OCI-LY1 (cell line): Measurements from ENCODE around the gene PRKCI.

ENCODE experiments used
- H2AFZ ChIP-seq: fragments of 200-600 bp; sonication (generic), shearing (Covaris generic); 2 replicates; pipeline ENCODE4 v1.6.0; 2014; ENCODE audit warnings: antibody characterized with exemption, mild to moderate bottlenecking, low read length
- H3F3A ChIP-seq: fragments of 200-600 bp; sonication (generic), shearing (Covaris generic); 2 replicates; pipeline ENCODE4 v1.6.0; 2014; ENCODE audit warnings: mild to moderate bottlenecking, antibody characterized with exemption, low read length, moderate library complexity; ENCODE audit not compliant: insufficient read depth
- H3K27ac ChIP-seq: fragments of 200-600 bp; sonication (generic); 2 replicates; pipeline ENCODE4 v1.5.1; 2014; ENCODE audit warnings: low read length, mixed run types, mild to moderate bottlenecking, low read depth; ENCODE audit not compliant: poor library complexity, severe bottlenecking
- H3K27me3 ChIP-seq: fragments of 200-600 bp; sonication (generic); 2 replicates; pipeline ENCODE4 v1.6.0; 2014; ENCODE audit warnings: antibody characterized with exemption, mild to moderate bottlenecking, low read length, moderate library complexity; ENCODE audit not compliant: insufficient read depth
- H3K36me3 ChIP-seq: fragments of 200-600 bp; sonication (generic); 2 replicates; pipeline ENCODE4 v1.6.1; 2014; ENCODE audit warnings: mild to moderate bottlenecking, antibody characterized with exemption, low read length, moderate library complexity, mixed read lengths; ENCODE audit not compliant: insufficient read depth
- H3K4me1 ChIP-seq: fragments of 200-600 bp; sonication (generic); 2 replicates; pipeline ENCODE4 v1.5.1; 2014; ENCODE audit warnings: mild to moderate bottlenecking, low read length, moderate library complexity; ENCODE audit not compliant: insufficient read depth, severe bottlenecking
- H3K4me2 ChIP-seq: fragments of 200-600 bp; sonication (generic), shearing (Covaris generic); 2 replicates; pipeline ENCODE4 v1.6.1; 2014; ENCODE audit warnings: low read length
- H3K4me3 ChIP-seq: fragments of 200-600 bp; sonication (generic); 2 replicates; pipeline ENCODE4 v1.5.1; 2014; ENCODE audit warnings: low read length, low read depth, mild to moderate bottlenecking, mixed read lengths; ENCODE audit not compliant: poor library complexity, severe bottlenecking
- H3K79me2 ChIP-seq: fragments of 200-600 bp; shearing (Covaris generic); 2 replicates; pipeline ENCODE4 v1.6.1; 2016; ENCODE audit warnings: mixed run types, low read length, mixed read lengths; ENCODE audit not compliant: insufficient read depth
- H3K9ac ChIP-seq: fragments of 200-600 bp; sonication (generic), shearing (Covaris generic); 2 replicates; pipeline ENCODE4 v1.6.1; 2014; ENCODE audit warnings: mild to moderate bottlenecking, low read length, mixed read lengths
- H3K9me2 ChIP-seq: fragments of 200-600 bp; sonication (generic), shearing (Covaris generic); 2 replicates; pipeline ENCODE4 v1.6.1; 2014; ENCODE audit warnings: low read depth, mild to moderate bottlenecking, low read length, mixed read lengths
- H3K9me3 ChIP-seq: fragments of 200-600 bp; shearing (Covaris generic); 2 replicates; pipeline ENCODE4 v1.6.1; 2014; ENCODE audit warnings: low read length, mixed read lengths
- H4K20me1 ChIP-seq: fragments of 200-600 bp; sonication (generic), shearing (Covaris generic); 2 replicates; pipeline ENCODE4 v1.6.0; 2016; ENCODE audit warnings: mild to moderate bottlenecking, low read length; ENCODE audit not compliant: insufficient read depth
- EZH2 ChIP-seq: fragments of 200-600 bp; sonication (generic), shearing (Covaris generic); IDR thresholded peaks from 2 replicates; pipeline ENCODE4 v1.8.0; 2017; ENCODE audit warnings: borderline replicate concordance, mixed run types, mild to moderate bottlenecking, antibody characterized with exemption, low read length, moderate library complexity, mixed read lengths
- TF ChIP-seq, protein P1 (sequence below): fragments of 200-600 bp; sonication (generic), shearing (Covaris generic); IDR thresholded peaks from 2 replicates; pipeline ENCODE4 v1.5.1; 2017; ENCODE audit warnings: mild to moderate bottlenecking, antibody characterized with exemption, low read length, moderate library complexity, mixed read lengths

Gene PRKCI

DNA sequence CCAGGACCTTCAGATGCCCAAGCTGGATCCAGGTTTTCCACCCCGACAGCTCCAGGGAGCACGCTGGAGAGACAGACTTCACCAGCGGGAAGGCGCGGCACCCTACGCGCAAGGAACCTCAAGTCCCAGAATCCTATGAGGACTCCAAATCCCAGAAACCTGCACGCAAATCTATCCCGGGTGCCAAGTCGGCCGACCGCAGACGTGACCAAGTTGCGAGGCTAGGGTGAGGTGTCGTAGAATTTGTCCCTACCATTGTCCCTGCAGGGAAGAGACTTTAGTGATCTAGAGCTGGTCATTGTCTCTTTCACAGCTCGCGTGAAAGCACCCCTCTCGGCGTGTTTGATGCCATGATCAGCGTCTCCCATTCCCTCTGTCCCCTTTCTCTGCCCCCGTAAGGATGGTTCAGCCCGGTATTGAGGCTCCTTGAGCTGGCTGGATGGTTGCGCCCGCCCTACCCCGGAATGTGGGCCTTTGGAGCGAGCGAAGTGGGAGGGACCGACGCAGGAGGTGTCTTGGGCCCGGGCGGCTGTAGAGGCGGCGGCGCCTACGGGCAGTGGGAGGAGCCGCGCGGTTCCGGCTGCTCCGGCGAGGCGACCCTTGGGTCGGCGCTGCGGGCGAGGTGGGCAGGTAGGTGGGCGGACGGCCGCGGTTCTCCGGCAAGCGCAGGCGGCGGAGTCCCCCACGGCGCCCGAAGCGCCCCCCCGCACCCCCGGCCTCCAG, at the start of gene PRKCI:
Gene PRKCI, plus strand, starts transcription at position 501 of the 723 bp plus-strand sequence. CDS start 246 bp downstream, outside the sequence.
- no peaks in the 10 kb centered on the region for H3F3A ChIP-seq
- H3K36me3 ChIP-seq: no peaks in the 10 kb centered on the region
- H4K20me1 ChIP-seq: no peaks in the 10 kb centered on the region
- H3K27me3 ChIP-seq: no peaks in the 10 kb centered on the region
- H3K4me2 ChIP-seq: peak within 1 kb of the TSS; percentile 86
- no peaks in the 10 kb centered on the region for H3K9me3 ChIP-seq
- H3K4me3 ChIP-seq: peak within 1 kb of the TSS; percentile 79
- H3K9me2 ChIP-seq: no peaks in the 10 kb centered on the region
- H3K9ac ChIP-seq: peak within 1 kb of the TSS; percentile 75
- peak within 1 kb of the TSS; percentile 50 for H3K27ac ChIP-seq
- no peak for TF ChIP-seq EZH2
- TF ChIP-seq, protein P1, sequence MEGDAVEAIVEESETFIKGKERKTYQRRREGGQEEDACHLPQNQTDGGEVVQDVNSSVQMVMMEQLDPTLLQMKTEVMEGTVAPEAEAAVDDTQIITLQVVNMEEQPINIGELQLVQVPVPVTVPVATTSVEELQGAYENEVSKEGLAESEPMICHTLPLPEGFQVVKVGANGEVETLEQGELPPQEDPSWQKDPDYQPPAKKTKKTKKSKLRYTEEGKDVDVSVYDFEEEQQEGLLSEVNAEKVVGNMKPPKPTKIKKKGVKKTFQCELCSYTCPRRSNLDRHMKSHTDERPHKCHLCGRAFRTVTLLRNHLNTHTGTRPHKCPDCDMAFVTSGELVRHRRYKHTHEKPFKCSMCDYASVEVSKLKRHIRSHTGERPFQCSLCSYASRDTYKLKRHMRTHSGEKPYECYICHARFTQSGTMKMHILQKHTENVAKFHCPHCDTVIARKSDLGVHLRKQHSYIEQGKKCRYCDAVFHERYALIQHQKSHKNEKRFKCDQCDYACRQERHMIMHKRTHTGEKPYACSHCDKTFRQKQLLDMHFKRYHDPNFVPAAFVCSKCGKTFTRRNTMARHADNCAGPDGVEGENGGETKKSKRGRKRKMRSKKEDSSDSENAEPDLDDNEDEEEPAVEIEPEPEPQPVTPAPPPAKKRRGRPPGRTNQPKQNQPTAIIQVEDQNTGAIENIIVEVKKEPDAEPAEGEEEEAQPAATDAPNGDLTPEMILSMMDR: no peak
- peaks cover 17% of the 10 kb centered on the region for H3K4me1 ChIP-seq
- peak within 1 kb of the TSS; percentile 93 for H2AFZ ChIP-seq
- 0 out of 2 replicates have a peak, but pooled peaks cover 3% of the 10 kb centered on the region for H3K79me2 ChIP-seq

DNA sequence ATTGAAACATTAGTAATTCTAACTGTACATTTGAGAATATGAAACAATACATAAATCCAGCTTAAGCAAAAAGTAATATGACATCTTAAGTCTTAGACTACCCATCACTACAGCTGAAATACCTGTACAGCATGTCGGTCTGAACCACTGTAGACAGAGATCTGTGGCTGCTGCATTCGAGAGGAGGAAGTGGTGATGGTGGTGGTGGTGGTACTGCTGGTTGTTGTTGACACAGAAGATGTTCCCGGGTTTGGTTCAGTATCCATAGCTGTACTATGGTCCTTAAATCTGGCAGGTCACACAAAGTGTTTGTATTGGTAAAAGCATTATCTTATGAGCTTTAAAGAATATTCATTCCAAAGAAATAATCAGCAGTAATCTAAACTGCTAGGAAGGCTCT, 43.6 kb upstream of the PRKCI start:
- Histone ChIP-seq H3F3A (0 out of 2 replicates have a peak, but pooled peaks cover 6% of the 10 kb centered on the region), H3K27ac (no peak overlapping the region), H3K4me3 (peak overlapping the region; percentile 80), H4K20me1 (no peaks in the 10 kb centered on the region), H3K79me2 (peaks cover 39% of the 10 kb centered on the region), H3K4me2 (peak overlapping the region; percentile 88), H2AFZ (no peak overlapping the region), H3K9me2 (no peaks in the 10 kb centered on the region), H3K36me3 (peaks cover 53% of the 10 kb centered on the region), H3K9ac (peak overlapping the region; percentile 92; the same call in 1 of the 2 replicates), H3K4me1 (peaks cover 29% of the 10 kb centered on the region), H3K27me3 (no peaks in the 10 kb centered on the region), H3K9me3 (no peaks in the 10 kb centered on the region)
- no peak for TF ChIP-seq EZH2
- TF ChIP-seq, protein P1: no peak

DNA sequence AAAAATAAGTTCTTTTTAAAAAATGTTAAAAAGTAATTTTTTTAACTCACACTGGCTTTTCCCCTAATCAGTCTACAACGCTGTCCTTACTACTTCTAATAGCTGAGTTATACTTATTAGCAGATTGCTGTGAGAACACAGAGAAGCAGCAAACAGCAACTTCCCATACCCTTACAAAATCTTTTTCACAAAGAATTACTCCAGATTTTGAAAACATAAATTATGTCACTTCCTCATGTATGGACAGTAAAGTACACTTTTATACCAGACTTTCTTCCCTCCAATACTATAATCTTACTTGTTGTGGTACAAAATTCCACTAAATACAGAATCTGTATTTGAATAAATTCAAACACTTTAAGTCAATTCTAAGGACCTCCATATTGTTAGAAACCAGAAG, 42.8 kb upstream of the PRKCI start:
- Histone ChIP-seq H3F3A (0 out of 2 replicates have a peak, but pooled peaks cover 6% of the 10 kb centered on the region), H2AFZ (no peak overlapping the region), H3K27ac (peak overlapping the region; percentile 78), H3K27me3 (no peaks in the 10 kb centered on the region), H4K20me1 (no peaks in the 10 kb centered on the region), H3K36me3 (peaks cover 47% of the 10 kb centered on the region), H3K9ac (peak overlapping the region; percentile 92), H3K4me1 (peaks cover 29% of the 10 kb centered on the region), H3K79me2 (peaks cover 36% of the 10 kb centered on the region), H3K4me3 (peak overlapping the region; percentile 80), H3K9me2 (no peaks in the 10 kb centered on the region), H3K9me3 (no peaks in the 10 kb centered on the region), H3K4me2 (peak overlapping the region; percentile 88)
- TF ChIP-seq, protein P1: no peak
- no peak for TF ChIP-seq EZH2
